Fibroblast of skin of right quadriceps (primary cell): Measurements from ENCODE around the gene MAPK10.
"Not testable (repeated sequence)": the region's sequence is repeated elsewhere in the genome, so short reads cannot be mapped to it uniquely, and the experiment has no call there.

Experiments
- DNase-seq: peaks from one replicate; pipeline ENCODE4 v3.0.0-alpha.2; 2013

The MAPK10 gene

GRCh38 chr4:86178211-86178610 is 181.6 kb downstream of the MAPK10 start:
- DNase-seq = no peak

- no peak for DNase-seq
Observed at GRCh38 chr4:86174506-86174905, 185.3 kb downstream of the MAPK10 start.

- not testable (repeated sequence) for DNase-seq
Observed at GRCh38 chr4:86168335-86168734, 191.5 kb downstream of the MAPK10 start.

- DNase-seq = peak; percentile 33
Observed at GRCh38 chr4:86160426-86160825, 199.4 kb downstream of the MAPK10 start.

- no peak for DNase-seq
Observed at GRCh38 chr4:86159216-86159615, 200.6 kb downstream of the MAPK10 start.

- DNase-seq = no peak
Observed at GRCh38 chr4:86156531-86156930, 203.3 kb downstream of the MAPK10 start.

- no peak for DNase-seq
Observed at GRCh38 chr4:86155766-86156165, 204.1 kb downstream of the MAPK10 start.

GRCh38 chr4:86152454-86152853 is 207.4 kb downstream of the MAPK10 start:
- DNase-seq = no peak

- no peak for DNase-seq
Observed at GRCh38 chr4:86151196-86151595, 208.7 kb downstream of the MAPK10 start.

GRCh38 chr4:86141161-86141560 is 218.7 kb downstream of the MAPK10 start:
- no peak for DNase-seq

GRCh38 chr4:86132468-86132867 is 227.4 kb downstream of the MAPK10 start:
- no peak for DNase-seq

GRCh38 chr4:86131456-86131855 is 228.4 kb downstream of the MAPK10 start:
- DNase-seq = no peak

- peak; percentile 42 for DNase-seq
Observed at GRCh38 chr4:86130160-86130933, 229.5 kb downstream of the MAPK10 start.

GRCh38 chr4:86129546-86129945 is 230.3 kb downstream of the MAPK10 start:
- no peak for DNase-seq

- DNase-seq = no peak
Observed at GRCh38 chr4:86122404-86122803, 237.4 kb downstream of the MAPK10 start.

- DNase-seq = no peak
Observed at GRCh38 chr4:86118711-86119110, 241.1 kb downstream of the MAPK10 start.

- DNase-seq = peak; percentile 97
Observed at GRCh38 chr4:86117705-86118302, 242.0 kb downstream of the MAPK10 start.

GRCh38 chr4:86114563-86114962 is 245.3 kb downstream of the MAPK10 start:
- no peak for DNase-seq

- no peak for DNase-seq
Observed at GRCh38 chr4:86108834-86109233, 251.0 kb downstream of the MAPK10 start.

GRCh38 chr4:86108137-86108536 is 251.7 kb downstream of the MAPK10 start:
- DNase-seq = peak; percentile 60

- DNase-seq = no peak
Observed at GRCh38 chr4:86107112-86107511, 252.7 kb downstream of the MAPK10 start.

GRCh38 chr4:86106475-86106874 is 253.4 kb downstream of the MAPK10 start:
- DNase-seq = no peak

- no peak for DNase-seq
Observed at GRCh38 chr4:86101841-86102240, 258.0 kb downstream of the MAPK10 start.

- DNase-seq = no peak
Observed at GRCh38 chr4:86101410-86101809, 258.4 kb downstream of the MAPK10 start.
